ENCODE results near the gene EPHB4.

EPHB4 gene

GRCh38 chr7:100789055-100789454 lies 38.3 kb downstream of the EPHB4 start:
- in situ Hi-C loops (cut with MboI; ENCODE audit: low pct_unique_long_range_greater_than_20kb, low sequenced_read_pairs, unreplicated experiment), result no loop called here
- DNase-seq (ENCODE audit: low spot score), result no peak
- no peak for TF ChIP-seq CTCF (IDR thresholded peaks at IDR 0.05; ENCODE audit: extremely low read depth, insufficient read depth, missing control alignments)

GRCh38 chr7:100786323-100786722 lies 41.0 kb downstream of the EPHB4 start:
- TF ChIP-seq CTCF (IDR thresholded peaks at IDR 0.05; ENCODE audit: extremely low read depth, insufficient read depth, missing control alignments), result no peak
- in situ Hi-C loops (cut with MboI; ENCODE audit: low pct_unique_long_range_greater_than_20kb, low sequenced_read_pairs, unreplicated experiment), result no loop called here
- no peak for DNase-seq (ENCODE audit: low spot score)

GRCh38 chr7:100785878-100786277 lies 41.4 kb downstream of the EPHB4 start:
- in situ Hi-C loops (cut with MboI; ENCODE audit: low pct_unique_long_range_greater_than_20kb, low sequenced_read_pairs, unreplicated experiment), result no loop called here
- DNase-seq (ENCODE audit: low spot score), result no peak
- TF ChIP-seq CTCF (IDR thresholded peaks at IDR 0.05; ENCODE audit: extremely low read depth, insufficient read depth, missing control alignments), result no peak

GRCh38 chr7:100783804-100784203 lies 43.5 kb downstream of the EPHB4 start:
- no peak for DNase-seq (ENCODE audit: low spot score)
- in situ Hi-C loops (cut with MboI; ENCODE audit: low pct_unique_long_range_greater_than_20kb, low sequenced_read_pairs, unreplicated experiment), result no loop called here
- no peak for TF ChIP-seq CTCF (IDR thresholded peaks at IDR 0.05; ENCODE audit: extremely low read depth, insufficient read depth, missing control alignments)

GRCh38 chr7:100781255-100781654 lies 46.1 kb downstream of the EPHB4 start:
- TF ChIP-seq CTCF (IDR thresholded peaks at IDR 0.05; ENCODE audit: extremely low read depth, insufficient read depth, missing control alignments), result no peak
- DNase-seq (ENCODE audit: low spot score), result no peak
- in situ Hi-C loops (cut with MboI; ENCODE audit: low pct_unique_long_range_greater_than_20kb, low sequenced_read_pairs, unreplicated experiment), result no loop called here

GRCh38 chr7:100779359-100779758 lies 48.0 kb downstream of the EPHB4 start:
- DNase-seq (ENCODE audit: low spot score), result no peak
- in situ Hi-C loops (cut with MboI; ENCODE audit: low pct_unique_long_range_greater_than_20kb, low sequenced_read_pairs, unreplicated experiment), result no loop called here
- no peak for TF ChIP-seq CTCF (IDR thresholded peaks at IDR 0.05; ENCODE audit: extremely low read depth, insufficient read depth, missing control alignments)

- no peak for DNase-seq (ENCODE audit: low spot score)
- no peak for TF ChIP-seq CTCF (IDR thresholded peaks at IDR 0.05; ENCODE audit: extremely low read depth, insufficient read depth, missing control alignments)
- in situ Hi-C loops (cut with MboI; ENCODE audit: low pct_unique_long_range_greater_than_20kb, low sequenced_read_pairs, unreplicated experiment), result no loop called here
These were observed 49.2 kb downstream of the EPHB4 start for GRCh38 chr7:100778061-100778621.
